Hepatocyte (in vitro differentiated cells): ENCODE data around the gene APLP1. TPM values are rescaled to one million over a fixed set of nuclear protein-coding genes. Genes with fewer than 3 reads are reported as not detected.

Source experiments
- DNase-seq: peaks from one replicate; pipeline ENCODE4 v3.0.0-alpha.2; 2016; ENCODE audit warnings: low spot score
- H2AFZ ChIP-seq: fragments of 200-600 bp; sonication (generic); 2 replicates; pipeline ENCODE4 v1.6.0; 2016; ENCODE audit warnings: antibody characterized with exemption, mild to moderate bottlenecking
- H3K27ac ChIP-seq: fragments of 200-600 bp; sonication (generic); 2 replicates; pipeline ENCODE4 v1.5.1; 2016; ENCODE audit warnings: mild to moderate bottlenecking
- H3K27me3 ChIP-seq: fragments of 200-600 bp; sonication (generic); 2 replicates; pipeline ENCODE4 v1.6.1; 2016
- H3K36me3 ChIP-seq: fragments of 200-600 bp; sonication (generic); replicated peaks from 2 replicates; pipeline ENCODE4 v1.5.1; 2016; ENCODE audit warnings: low read depth; ENCODE audit not compliant: insufficient read depth
- H3K4me1 ChIP-seq: fragments of 200-600 bp; sonication (generic); 2 replicates; pipeline ENCODE4 v1.5.1; 2016; ENCODE audit warnings: mild to moderate bottlenecking, moderate library complexity; ENCODE audit not compliant: insufficient read depth
- H3K4me2 ChIP-seq: fragments of 200-600 bp; sonication (generic); 2 replicates; pipeline ENCODE4 v1.6.0; 2016
- H3K4me3 ChIP-seq: fragments of 200-600 bp; sonication (generic); 2 replicates; pipeline ENCODE4 v1.5.1; 2016; ENCODE audit warnings: mild to moderate bottlenecking
- H3K79me2 ChIP-seq: fragments of 200-600 bp; sonication (generic); 2 replicates; pipeline ENCODE4 v1.6.0; 2017; ENCODE audit warnings: mild to moderate bottlenecking
- H3K9me2 ChIP-seq: fragments of 200-600 bp; sonication (generic); replicated peaks from 2 replicates; pipeline ENCODE4 v1.6.0; 2017; ENCODE audit warnings: mild to moderate bottlenecking; ENCODE audit not compliant: insufficient read depth
- H3K9me3 ChIP-seq: fragments of 200-600 bp; sonication (generic); 2 replicates; pipeline ENCODE4 v1.5.1; 2016; ENCODE audit warnings: low read depth, mild to moderate bottlenecking
- H4K20me1 ChIP-seq: fragments of 200-600 bp; sonication (generic); 2 replicates; pipeline ENCODE4 v1.6.0; 2016; ENCODE audit warnings: mild to moderate bottlenecking; ENCODE audit not compliant: insufficient read depth, poor library complexity, severe bottlenecking
- EZH2 ChIP-seq: fragments of 200-600 bp; sonication (generic); IDR thresholded peaks from 2 replicates; pipeline ENCODE4 v1.6.1; 2016; ENCODE audit warnings: antibody characterized with exemption, mild to moderate bottlenecking, borderline replicate concordance
- EZH2phosphoT487 ChIP-seq: fragments of 200-600 bp; sonication (generic); IDR thresholded peaks from one replicate; pipeline ENCODE4 v1.6.1; 2018; ENCODE audit warnings: antibody characterized with exemption, mild to moderate bottlenecking, low read depth, moderate library complexity; ENCODE audit not compliant: unreplicated experiment, severe bottlenecking
- WGBS: methylation state at CpG from one replicate; pipeline ENCODE4 v1.1.6; 2016; ENCODE audit warnings: low lambda C conversion rate; ENCODE audit errors: missing lambda C conversion rate; 5-methylcytosine and 5-hydroxymethylcytosine counted together
- polyA plus RNA-seq: library from polyadenylated mRNA; unstranded; fragments of >200 nt; fragmentation: Nextera tagmentation; extraction: Ambion mirVana; gene quantifications from 2 replicates; pipeline ENCODE4 v1.2.1, GENCODE V29; 2016
- total RNA-seq: library from RNA; depleted of rRNA; stranded (reverse); fragments of >200 nt; gene quantifications from 2 replicates; pipeline ENCODE4 v1.2.3, GENCODE V29; 2014
- TF ChIP-seq, protein P1 (sequence below): fragments of 200-600 bp; sonication (generic); IDR thresholded peaks from 2 replicates; pipeline ENCODE4 v1.5.1; 2016; ENCODE audit warnings: antibody characterized with exemption, mild to moderate bottlenecking; ENCODE audit not compliant: poor library complexity

APLP1 gene
- total and polyA plus RNA-seq, 2 experiments from 2014 or later = 29.0 to 115 TPM

DNA sequence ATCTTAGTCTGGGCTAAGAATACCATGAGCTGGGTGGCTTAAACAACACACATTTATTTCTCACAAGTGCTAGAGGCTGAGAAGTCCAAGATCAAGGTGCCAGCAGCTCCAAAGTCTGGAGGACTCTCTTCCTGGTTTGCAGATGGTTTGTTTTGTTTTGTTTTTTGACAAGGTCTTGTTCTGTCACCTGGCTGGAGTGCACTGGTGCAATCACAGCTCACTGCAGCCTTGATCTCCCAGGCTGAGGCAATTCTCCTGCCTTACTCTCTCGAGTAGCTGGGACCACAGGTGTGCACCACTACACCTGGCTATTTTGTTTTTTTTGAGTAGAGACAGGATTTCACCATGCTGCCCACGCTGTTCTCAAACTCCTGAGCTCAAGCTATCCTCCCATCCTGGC, 15.5 kb downstream of the APLP1 start:
- Histone ChIP-seq H3K9me3 (no peaks in the 10 kb centered on the region), H3K4me3 (no peak overlapping the region), H3K9me2 (no peaks in the 10 kb centered on the region), H3K27me3 (no peaks in the 10 kb centered on the region), H4K20me1 (no peaks in the 10 kb centered on the region), H3K79me2 (no peaks in the 10 kb centered on the region), H3K4me1 (no peaks in the 10 kb centered on the region), H3K36me3 (no peaks in the 10 kb centered on the region), H2AFZ (no peak overlapping the region), H3K4me2 (no peak overlapping the region), H3K27ac (no peak overlapping the region)
- TF ChIP-seq EZH2phosphoT487 (no peak), EZH2 (no peak)
- TF ChIP-seq, protein P1, sequence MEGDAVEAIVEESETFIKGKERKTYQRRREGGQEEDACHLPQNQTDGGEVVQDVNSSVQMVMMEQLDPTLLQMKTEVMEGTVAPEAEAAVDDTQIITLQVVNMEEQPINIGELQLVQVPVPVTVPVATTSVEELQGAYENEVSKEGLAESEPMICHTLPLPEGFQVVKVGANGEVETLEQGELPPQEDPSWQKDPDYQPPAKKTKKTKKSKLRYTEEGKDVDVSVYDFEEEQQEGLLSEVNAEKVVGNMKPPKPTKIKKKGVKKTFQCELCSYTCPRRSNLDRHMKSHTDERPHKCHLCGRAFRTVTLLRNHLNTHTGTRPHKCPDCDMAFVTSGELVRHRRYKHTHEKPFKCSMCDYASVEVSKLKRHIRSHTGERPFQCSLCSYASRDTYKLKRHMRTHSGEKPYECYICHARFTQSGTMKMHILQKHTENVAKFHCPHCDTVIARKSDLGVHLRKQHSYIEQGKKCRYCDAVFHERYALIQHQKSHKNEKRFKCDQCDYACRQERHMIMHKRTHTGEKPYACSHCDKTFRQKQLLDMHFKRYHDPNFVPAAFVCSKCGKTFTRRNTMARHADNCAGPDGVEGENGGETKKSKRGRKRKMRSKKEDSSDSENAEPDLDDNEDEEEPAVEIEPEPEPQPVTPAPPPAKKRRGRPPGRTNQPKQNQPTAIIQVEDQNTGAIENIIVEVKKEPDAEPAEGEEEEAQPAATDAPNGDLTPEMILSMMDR = no peak
- whole genome bisulfite sequencing = 80% methylated on average over 2 of the region's 2 CpGs
- DNase-seq = no peak

DNA sequence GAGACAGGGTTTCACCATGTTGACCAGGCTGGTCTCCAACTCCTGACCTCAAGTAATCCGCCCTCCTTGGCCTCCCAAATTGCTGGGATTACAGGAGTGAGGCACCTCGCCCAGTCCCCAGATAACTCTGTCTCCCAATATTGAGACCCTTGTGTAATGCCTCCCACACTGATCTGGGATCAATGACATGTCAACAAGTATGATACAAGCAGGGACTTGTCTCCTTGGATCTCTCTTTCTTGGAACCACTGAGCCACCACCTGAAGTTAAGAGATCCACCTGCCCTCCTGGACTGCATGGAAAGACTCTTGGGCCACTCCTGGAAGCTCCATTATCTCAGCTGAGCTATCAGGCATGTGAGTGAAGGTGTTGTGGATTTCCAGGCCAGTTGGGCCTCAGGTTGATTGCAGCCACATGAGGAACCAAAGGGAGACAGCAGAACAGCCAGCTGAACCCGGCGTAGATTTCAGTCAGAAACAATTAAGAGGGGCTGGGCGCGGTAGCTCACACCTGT, 16.9 kb downstream of the APLP1 start:
- H3K9me3 ChIP-seq = no peaks in the 10 kb centered on the region
- H3K4me3 ChIP-seq = no peak overlapping the region
- no peaks in the 10 kb centered on the region for H3K79me2 ChIP-seq
- H3K36me3 ChIP-seq = no peaks in the 10 kb centered on the region
- H3K27ac ChIP-seq = no peak overlapping the region
- DNase-seq = no peak
- WGBS = 91% methylated on average over 6 of the region's 6 CpGs
- TF ChIP-seq, protein P1 = no peak
- TF ChIP-seq EZH2 = no peak
- TF ChIP-seq EZH2phosphoT487 = no peak
- no peaks in the 10 kb centered on the region for H4K20me1 ChIP-seq
- no peaks in the 10 kb centered on the region for H3K27me3 ChIP-seq
- H2AFZ ChIP-seq = no peak overlapping the region
- H3K4me1 ChIP-seq = no peaks in the 10 kb centered on the region
- H3K9me2 ChIP-seq = no peaks in the 10 kb centered on the region
- no peak overlapping the region for H3K4me2 ChIP-seq

DNA sequence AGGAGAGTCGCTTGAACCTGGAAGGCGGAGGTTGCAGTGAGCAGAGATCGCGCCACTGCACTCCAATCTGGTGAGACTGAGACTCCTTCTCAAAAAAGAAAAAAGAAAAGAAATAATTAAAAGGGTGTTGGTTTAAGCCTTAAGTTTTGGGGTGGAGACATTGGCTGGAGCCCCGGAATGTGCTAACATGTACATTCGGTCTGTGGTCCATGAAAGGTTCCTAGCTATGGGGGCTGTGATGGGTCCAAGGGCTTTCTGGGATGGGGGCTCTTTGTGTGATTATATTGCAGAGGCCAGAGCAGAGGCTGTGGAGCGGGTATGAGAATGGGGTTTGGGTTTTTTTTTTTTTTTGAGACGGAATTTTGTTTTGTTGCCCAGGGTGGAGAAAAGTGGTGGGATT, 17.5 kb downstream of the APLP1 start:
- Histone ChIP-seq H2AFZ (no peak overlapping the region), H3K4me1 (no peaks in the 10 kb centered on the region), H3K36me3 (no peaks in the 10 kb centered on the region), H3K4me3 (no peak overlapping the region), H3K79me2 (no peaks in the 10 kb centered on the region), H3K9me2 (no peaks in the 10 kb centered on the region), H3K4me2 (no peak overlapping the region), H3K9me3 (no peaks in the 10 kb centered on the region), H4K20me1 (no peaks in the 10 kb centered on the region), H3K27ac (no peak overlapping the region), H3K27me3 (no peaks in the 10 kb centered on the region)
- TF ChIP-seq EZH2phosphoT487 (no peak), EZH2 (no peak)
- TF ChIP-seq, protein P1 = no peak
- no peak for DNase-seq
- 97% methylated on average over 8 of the region's 8 CpGs for WGBS

DNA sequence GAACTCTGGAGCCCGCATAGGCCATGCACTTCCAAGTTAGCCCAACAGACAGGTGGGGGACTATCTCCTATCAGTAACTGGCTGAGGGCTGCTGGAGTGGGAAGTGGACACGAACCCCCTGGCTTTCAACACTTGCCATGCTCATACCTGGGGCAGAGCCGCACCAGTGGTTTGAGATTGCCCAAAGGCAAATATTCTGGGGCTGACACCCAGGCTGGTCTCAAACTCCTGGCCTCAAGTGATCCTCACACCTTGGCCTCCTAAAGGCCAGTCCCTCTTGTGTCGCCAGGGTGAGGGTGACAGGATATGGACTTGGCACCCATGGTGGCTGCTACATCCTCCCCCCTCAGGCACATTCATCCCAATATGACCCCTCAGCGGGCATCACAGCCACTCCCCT, 18.8 kb downstream of the APLP1 start:
- Histone ChIP-seq H3K4me2 (no peak overlapping the region), H3K36me3 (no peaks in the 10 kb centered on the region), H3K4me3 (no peak overlapping the region), H3K27ac (no peak overlapping the region), H3K9me3 (no peaks in the 10 kb centered on the region), H3K9me2 (no peaks in the 10 kb centered on the region), H3K4me1 (no peaks in the 10 kb centered on the region), H2AFZ (no peak overlapping the region), H3K27me3 (no peaks in the 10 kb centered on the region), H3K79me2 (no peaks in the 10 kb centered on the region), H4K20me1 (no peaks in the 10 kb centered on the region)
- no peak for DNase-seq
- WGBS = 100% methylated on average over 5 of the region's 5 CpGs
- no peak for TF ChIP-seq EZH2phosphoT487
